GM12872 (cell line): Measurements from ENCODE around the gene PILRA.

Experiments used
- CTCF ChIP-seq: IDR thresholded peaks from 3 replicates; pipeline ENCODE4 v1.5.1; 2011; ENCODE audit warnings: low read depth, mild to moderate bottlenecking, low read length, moderate library complexity; ENCODE audit not compliant: insufficient read depth

PILRA gene

GRCh38 chr7:100370303-100370702 lies 3.0 kb upstream of the PILRA start:
- TF ChIP-seq CTCF: no peak

- TF ChIP-seq CTCF: no peak
These were observed 2.5 kb upstream of the PILRA start for GRCh38 chr7:100370746-100371145.

- TF ChIP-seq CTCF: no peak
These were observed 1.6 kb upstream of the PILRA start for GRCh38 chr7:100371561-100372171.

- TF ChIP-seq CTCF: no peak
These were observed 1.0 kb upstream of the PILRA start for GRCh38 chr7:100372256-100372655.

- TF ChIP-seq CTCF: no peak
These were observed 593 bp upstream of the PILRA start for GRCh38 chr7:100372694-100373093.

- TF ChIP-seq CTCF: peak; percentile 60
These were observed 747 bp downstream of the PILRA start for GRCh38 chr7:100373870-100374598.

- TF ChIP-seq CTCF: no peak
These were observed 1.3 kb downstream of the PILRA start for GRCh38 chr7:100374601-100375000.
